GM21619 (cell line): ENCODE results near the gene FOXO6.

Source experiments
- ATAC-seq: cut with Tn5 transposase; IDR thresholded peaks from one replicate; pipeline ENCODE4 v1.9.1; 2021; ENCODE audit not compliant: unreplicated experiment

The FOXO6 gene

GRCh38 chr1:41419584-41420295 lies 58.5 kb downstream of the FOXO6 start:
- no peak for ATAC-seq

DNA sequence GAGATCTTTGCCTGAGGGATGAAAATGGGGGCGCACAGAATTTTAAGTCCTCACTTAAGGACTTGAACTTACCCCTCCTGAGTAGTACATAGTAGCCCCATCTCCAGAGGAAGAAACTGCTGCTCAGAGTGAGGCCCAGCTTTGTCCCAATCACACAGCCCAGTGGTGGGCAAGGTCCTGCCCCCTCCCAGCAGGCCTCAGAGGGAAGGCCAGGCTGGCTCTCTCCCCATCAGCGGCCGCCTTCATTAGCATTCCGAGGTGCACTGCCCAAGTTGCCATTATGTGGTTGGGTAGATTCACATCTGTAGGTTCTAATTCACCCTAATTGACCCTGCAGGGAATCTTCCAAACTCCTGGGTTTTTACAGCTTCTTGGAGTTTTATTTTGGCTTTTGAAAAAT lies 59.1 kb downstream of the FOXO6 start:
- ATAC-seq: no peak

GRCh38 chr1:41420860-41421259 lies 59.6 kb downstream of the FOXO6 start:
- ATAC-seq: no peak

- no peak for ATAC-seq
Observed at GRCh38 chr1:41422306-41422705, 61.1 kb downstream of the FOXO6 start.

DNA sequence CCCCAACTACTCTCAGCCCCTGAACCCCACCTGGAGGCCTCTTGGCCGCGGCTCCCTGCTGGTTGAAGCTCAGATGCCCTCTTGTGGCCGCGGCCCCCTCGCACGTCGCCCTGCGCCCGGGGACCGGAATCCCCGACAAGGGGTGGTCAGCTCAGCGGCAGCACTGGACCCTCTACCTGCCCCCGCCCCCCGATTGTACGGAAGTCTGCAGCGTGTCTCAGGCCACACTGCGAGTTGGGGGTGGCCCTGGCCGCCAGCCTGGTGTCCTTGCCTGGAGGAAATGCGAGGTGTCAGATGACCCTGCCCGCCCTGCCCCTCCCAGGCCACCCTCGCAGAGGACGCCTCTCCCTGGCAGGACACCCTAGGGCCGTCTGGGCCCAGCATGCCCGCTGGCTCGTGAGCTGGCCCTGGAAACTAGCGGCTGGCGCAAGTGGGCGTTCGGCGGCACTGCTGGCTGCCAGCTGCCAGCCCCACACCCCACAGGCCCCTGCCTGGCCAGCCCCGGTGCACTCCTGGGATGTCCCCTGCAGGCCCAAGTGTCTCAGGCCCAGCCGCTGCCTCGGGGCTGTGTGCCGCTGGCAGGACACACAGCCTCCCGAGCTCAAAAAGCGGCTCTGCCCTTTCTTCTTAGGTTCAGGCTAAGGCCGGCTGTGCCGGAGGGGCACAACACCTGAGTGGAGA lies 62.4 kb downstream of the FOXO6 start:
- ATAC-seq: no peak

- no peak for ATAC-seq
Observed at GRCh38 chr1:41424581-41425118, 63.4 kb downstream of the FOXO6 start.

- ATAC-seq: no peak
Observed at GRCh38 chr1:41425369-41425768, 64.1 kb downstream of the FOXO6 start.

- ATAC-seq: no peak
Observed at GRCh38 chr1:41426201-41426890, 65.1 kb downstream of the FOXO6 start.

DNA sequence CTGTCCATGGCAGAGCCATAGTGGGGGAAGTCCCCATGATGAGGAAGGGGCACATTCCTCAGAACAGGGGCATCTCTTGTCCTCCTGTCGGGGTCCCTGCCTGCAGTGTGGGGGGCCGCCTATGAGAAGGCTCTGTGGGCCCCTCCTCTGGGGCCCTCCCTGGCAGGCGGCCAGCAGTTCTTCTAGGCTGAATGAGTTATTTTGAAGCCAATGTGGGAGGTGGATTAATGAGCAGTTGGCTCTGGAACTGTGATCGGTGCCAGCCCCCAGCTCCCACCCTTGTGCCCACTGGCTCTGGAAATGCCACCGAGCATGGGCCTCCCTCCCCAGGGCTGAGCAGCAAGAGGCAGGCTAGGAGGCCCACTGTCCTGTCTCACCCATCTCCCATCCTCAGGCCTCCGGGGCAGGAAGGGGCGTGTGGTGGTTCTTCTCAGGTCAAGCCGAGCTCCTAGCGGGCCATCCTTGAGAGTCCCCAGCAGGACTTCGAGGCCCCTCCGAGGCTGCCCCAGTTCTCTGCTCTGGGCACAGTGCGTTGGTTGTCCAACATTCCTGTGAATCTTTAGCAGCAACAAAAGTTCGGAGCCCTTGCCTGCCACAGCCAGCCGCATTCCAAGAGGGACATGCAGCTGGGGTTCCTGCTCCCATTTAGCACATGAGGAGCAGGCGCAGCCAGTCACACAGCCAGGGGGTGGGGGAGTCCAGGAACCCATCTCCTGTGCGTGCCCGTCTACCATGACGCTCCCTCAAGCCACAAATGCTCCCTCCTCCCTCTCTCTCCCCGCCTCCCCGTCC lies 66.1 kb downstream of the FOXO6 start:
- ATAC-seq: no peak

- no peak for ATAC-seq
Observed at GRCh38 chr1:41427916-41428737, 66.9 kb downstream of the FOXO6 start.

- no peak for ATAC-seq
Observed at GRCh38 chr1:41428738-41429640, 67.8 kb downstream of the FOXO6 start.

DNA sequence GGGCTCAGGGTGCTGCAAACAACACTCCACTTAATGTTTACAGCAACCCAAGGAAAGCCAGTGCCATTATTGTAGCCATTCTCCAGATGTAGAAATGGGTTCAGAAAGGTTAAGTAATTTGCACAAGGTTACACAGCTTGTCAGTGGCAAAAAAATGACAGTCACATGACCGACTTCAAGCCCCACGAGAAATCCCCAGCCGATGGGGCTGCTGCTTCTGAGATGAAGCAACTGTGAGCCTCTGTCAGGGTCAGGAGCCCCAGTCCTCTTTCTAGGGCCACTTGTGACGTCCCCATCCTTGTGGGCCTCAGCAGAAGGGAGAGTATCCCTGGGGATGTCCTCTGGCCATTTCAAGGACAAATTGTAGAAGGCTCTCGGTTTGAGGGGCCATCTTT lies 68.4 kb downstream of the FOXO6 start:
- no peak for ATAC-seq

GRCh38 chr1:41430069-41430468 lies 68.8 kb downstream of the FOXO6 start:
- ATAC-seq: no peak

- no peak for ATAC-seq
Observed at GRCh38 chr1:41430582-41430981, 69.3 kb downstream of the FOXO6 start.

DNA sequence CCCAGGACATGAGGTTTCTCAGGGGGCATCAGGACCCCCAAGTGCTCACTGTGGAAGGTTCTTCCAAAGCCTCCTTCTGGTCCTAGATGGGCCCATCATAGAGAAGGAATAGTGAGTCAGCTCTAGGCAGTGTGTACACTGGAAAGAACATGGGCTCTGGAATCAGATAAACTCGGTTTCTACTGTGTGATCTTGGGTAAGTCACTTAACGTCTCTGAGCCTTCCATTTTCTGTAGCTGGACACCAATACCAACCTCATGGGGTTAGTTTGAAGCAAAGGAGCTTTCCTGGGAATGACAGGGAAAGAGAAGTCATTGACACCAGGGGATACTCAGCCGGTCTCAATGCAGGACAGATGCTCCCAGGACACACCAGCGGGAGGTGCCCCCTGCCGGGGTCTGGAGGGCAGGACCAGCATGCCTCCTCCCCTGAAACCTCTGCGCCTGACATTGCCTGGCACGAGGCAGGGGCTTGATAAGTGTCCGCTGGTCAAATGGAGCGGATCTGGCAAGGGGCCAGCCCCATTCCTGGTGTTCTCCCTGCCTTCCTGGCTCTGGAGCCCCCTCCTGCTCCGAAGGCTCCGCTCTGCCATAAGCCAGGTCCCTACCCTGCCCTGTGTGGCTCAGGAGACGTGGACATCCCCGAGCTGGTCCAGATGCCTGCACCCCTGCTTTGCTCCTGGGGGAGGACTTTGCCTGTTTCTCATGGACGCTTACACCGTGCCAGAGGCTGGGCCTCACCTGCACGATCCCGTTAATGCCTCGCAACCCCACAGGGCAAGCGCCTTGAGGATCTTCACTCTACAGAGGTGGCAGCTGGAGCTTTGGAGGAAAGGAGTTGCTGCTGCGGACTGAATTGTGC lies 70.5 kb downstream of the FOXO6 start:
- no peak for ATAC-seq
